MM.1S (cell line): ENCODE measurements around the gene ZNF716.

Source experiments
- CTCF ChIP-seq: fragments of 300-600 bp; sonication (generic); IDR thresholded peaks from 2 replicates; pipeline ENCODE4 v1.5.1; 2016; ENCODE audit warnings: antibody characterized with exemption, low read length, mixed read lengths
- EZH2 ChIP-seq: fragments of 300-600 bp; sonication (generic); optimal IDR thresholded peaks from 2 replicates; pipeline ENCODE3; 2017; ENCODE audit warnings: low read depth, mild to moderate bottlenecking, antibody characterized with exemption, low read length, mixed read lengths

- TF ChIP-seq CTCF: no peak
- TF ChIP-seq EZH2: no peak
These were observed 34.2 kb upstream of the ZNF716 start for GRCh38 chr7:57415730-57416129.
